Heart right ventricle (tissue), 16 donors: ENCODE results near the gene PLD2. TPM values are rescaled to one million over a fixed set of nuclear protein-coding genes. Genes with fewer than 3 reads are reported as not detected.

Source experiments
- ATAC-seq, 8 donors: fragments of 200-7000 bp; cut with Tn5 transposase; one replicate each; pipeline ENCODE4 v1.9.1; 2020; ENCODE audit warnings: mild to moderate bottlenecking in 8 of 8, moderate library complexity in 8 of 8, moderate number of reproducible peaks in 1 of 8
- DNase-seq, 2 donors: peaks; one replicate each; pipeline ENCODE4 v3.0.0-alpha.2; 2020
- H3K27ac ChIP-seq, 10 donors: fragments of 200-600 bp; sonication (generic) in 2 of 10; one replicate each; pipeline versions ENCODE4 v1.5.0 to v1.8.0; 2020 to 2022; ENCODE audit warnings: mild to moderate bottlenecking in 3 of 10
- H3K27me3 ChIP-seq, 7 donors: fragments of 200-600 bp; one replicate each; pipeline ENCODE4 v1.8.0; 2021 to 2022; ENCODE audit warnings: mild to moderate bottlenecking in 2 of 7
- H3K36me3 ChIP-seq, 9 donors: fragments of 200-600 bp; sonication (generic) in 1 of 9; one replicate each; pipeline versions ENCODE4 v1.5.0 to v1.8.0; 2020 to 2022; ENCODE audit warnings: mild to moderate bottlenecking in 2 of 9
- H3K4me1 ChIP-seq, 9 donors: fragments of 200-600 bp; sonication (generic) in 1 of 9; one replicate each; pipeline versions ENCODE4 v1.5.0 to v1.8.0; 2020 to 2022; ENCODE audit warnings: mild to moderate bottlenecking in 4 of 9
- H3K4me3 ChIP-seq, 10 donors: fragments of 200-600 bp; sonication (generic) in 2 of 10; one replicate each; pipeline versions ENCODE4 v1.5.0 to v1.8.0; 2020 to 2022; ENCODE audit warnings: mild to moderate bottlenecking in 7 of 10, moderate library complexity in 2 of 10
- H3K9me3 ChIP-seq, 11 donors: fragments of 200-600 bp in 10 of 11; sonication (generic) in 2 of 11; one replicate each; pipeline versions ENCODE4 v1.5.0 to v1.8.0; 2013 to 2022; ENCODE audit warnings: mild to moderate bottlenecking in 2 of 11, control low read depth in 1 of 11, moderate library complexity in 1 of 11
- WGBS, 2 donors: extraction: QIAGEN DNeasy Blood & Tissue Kit; methylation state at CpG; one replicate each; pipeline ENCODE4 v1.1.7; 2013; ENCODE audit warnings: inconsistent platforms in 1 of 2; 5-methylcytosine and 5-hydroxymethylcytosine counted together
- intact Hi-C, 10 donors: fragments of 100-400 bp; cut with DNase I; formaldehyde crosslinking; loops; one replicate each; pipeline versions ENCODE4 v1.11.1 to v1.14.2; 2022
- polyA plus RNA-seq, 2 donors: library from polyadenylated mRNA; stranded (reverse); fragments of 200-250 nt; gene quantifications; one replicate each; pipeline ENCODE4 v1.2.3, GENCODE V29; 2013
- total RNA-seq, 10 donors: library from RNA; stranded (reverse); fragmentation: NEBNext Ultra II Directional in 3 of 10; extraction: Animal tissue kit (Norgen Biotek cat#: 25700) in 3 of 10; gene quantifications; one replicate each; pipeline versions ENCODE4 v1.2.1 to v1.2.4, GENCODE V29; 2021 to 2023
- TF ChIP-seq, protein P1 (sequence below), 9 donors: fragments of 200-600 bp; sonication (generic) in 2 of 9; IDR thresholded peaks; one replicate each; pipeline versions ENCODE4 v1.5.0 to v1.8.0; 2021 to 2022; ENCODE audit warnings: antibody characterized with exemption in 9 of 9, mild to moderate bottlenecking in 5 of 9, moderate library complexity in 1 of 9
- donor health status: Arrhythmogenic right ventricular cardiomyopathy.
- donor health status: ischemic (EF 13 %, LVEDD 7.1; RV severe dilation, severe dysfunction).
- donor health status: healthy with polysubstance abuse.
- donor health status: DM: no; HTN: yes; CAD: no.
- donor health status: DM: no; HTN: no; CAD: no.
- donor health status: ischemic (EF 25% LVEDD 6.9; RV normal size, moderate dysfunction).
- donor health status: ischemic (EF 25% LVEDD 5.7; RV mildly dilated, moderate dysfunction).
- donor health status: healthy.
- donor health status: DM: yes; HTN: yes; CAD: no.
- donor health status: Ischemic cardiomyopathy.
- donor health status: ischemic (EF 35%, LVEDD 5.7; RV mildly dilated, moderate dysfunction).
- donor health status: nonischemic (EF 11% LVEDD 7.7; RV severe dilation, severe dysfunction).
- donor health status: DM: yes; HTN: yes; CAD: no.
- donor health status: PGD.
- donor health status: ischemic (EF 29% LVEDD 5.4; RV normal size, mild dysfunction).
- donor health status: nonischemic (EF 23%, LVEDD 6.1; RV moderate dilation, normal function).

PLD2 gene
- total and polyA plus RNA-seq, 12 donors, result 5.6 to 20.7 (median 10.4) TPM

DNA sequence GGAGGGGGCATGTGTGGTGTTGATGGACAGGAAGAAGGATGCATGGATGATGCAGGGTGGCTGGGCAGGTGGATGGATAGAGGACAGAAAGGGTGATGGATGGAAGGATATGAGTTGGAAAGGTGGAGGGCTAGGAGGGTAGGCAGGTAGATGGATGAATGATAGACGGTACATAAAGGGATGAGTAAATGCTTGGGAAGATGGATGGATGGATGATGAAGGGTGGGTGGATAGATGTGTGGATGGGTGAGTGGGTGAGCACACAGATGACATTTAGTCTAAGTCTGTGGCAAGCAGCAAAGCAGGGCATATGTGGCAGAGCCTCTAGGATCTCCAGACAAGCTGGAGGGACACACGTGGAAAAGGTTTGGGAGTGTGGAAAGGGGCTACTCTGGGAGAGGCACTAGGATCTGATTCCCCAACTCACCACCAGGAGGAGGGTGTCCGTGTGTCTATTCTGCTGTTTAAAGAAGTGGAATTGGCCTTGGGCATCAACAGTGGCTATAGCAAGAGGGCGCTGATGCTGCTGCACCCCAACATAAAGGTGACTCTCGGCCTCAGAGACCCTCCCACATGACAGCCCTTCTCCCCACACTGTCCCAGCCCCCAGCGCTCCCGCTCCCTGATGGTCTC, 8.2 kb downstream of the PLD2 start:
- Histone ChIP-seq H3K4me1 (peaks cover 0 to 13% (median 0%) of the 10 kb centered on the region in 9 donors), H3K36me3 (peaks cover 0 to 70% (median 21%) of the 10 kb centered on the region in 9 donors), H3K9me3 (no peaks in the 10 kb centered on the region), H3K4me3 (no peak overlapping the region), H3K27ac (no peak overlapping the region), H3K27me3 (no peaks in the 10 kb centered on the region)
- ATAC-seq, result no peak
- WGBS, 2 donors, result 85 to 90% methylated on average over 7 of the region's 7 CpGs
- DNase-seq, result no peak
- intact Hi-C loops, result no loop called here
- TF ChIP-seq, protein P1, sequence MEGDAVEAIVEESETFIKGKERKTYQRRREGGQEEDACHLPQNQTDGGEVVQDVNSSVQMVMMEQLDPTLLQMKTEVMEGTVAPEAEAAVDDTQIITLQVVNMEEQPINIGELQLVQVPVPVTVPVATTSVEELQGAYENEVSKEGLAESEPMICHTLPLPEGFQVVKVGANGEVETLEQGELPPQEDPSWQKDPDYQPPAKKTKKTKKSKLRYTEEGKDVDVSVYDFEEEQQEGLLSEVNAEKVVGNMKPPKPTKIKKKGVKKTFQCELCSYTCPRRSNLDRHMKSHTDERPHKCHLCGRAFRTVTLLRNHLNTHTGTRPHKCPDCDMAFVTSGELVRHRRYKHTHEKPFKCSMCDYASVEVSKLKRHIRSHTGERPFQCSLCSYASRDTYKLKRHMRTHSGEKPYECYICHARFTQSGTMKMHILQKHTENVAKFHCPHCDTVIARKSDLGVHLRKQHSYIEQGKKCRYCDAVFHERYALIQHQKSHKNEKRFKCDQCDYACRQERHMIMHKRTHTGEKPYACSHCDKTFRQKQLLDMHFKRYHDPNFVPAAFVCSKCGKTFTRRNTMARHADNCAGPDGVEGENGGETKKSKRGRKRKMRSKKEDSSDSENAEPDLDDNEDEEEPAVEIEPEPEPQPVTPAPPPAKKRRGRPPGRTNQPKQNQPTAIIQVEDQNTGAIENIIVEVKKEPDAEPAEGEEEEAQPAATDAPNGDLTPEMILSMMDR (IDR thresholded peaks at IDR 0.05), result peak in 1 of 9 donors; percentile 21

DNA sequence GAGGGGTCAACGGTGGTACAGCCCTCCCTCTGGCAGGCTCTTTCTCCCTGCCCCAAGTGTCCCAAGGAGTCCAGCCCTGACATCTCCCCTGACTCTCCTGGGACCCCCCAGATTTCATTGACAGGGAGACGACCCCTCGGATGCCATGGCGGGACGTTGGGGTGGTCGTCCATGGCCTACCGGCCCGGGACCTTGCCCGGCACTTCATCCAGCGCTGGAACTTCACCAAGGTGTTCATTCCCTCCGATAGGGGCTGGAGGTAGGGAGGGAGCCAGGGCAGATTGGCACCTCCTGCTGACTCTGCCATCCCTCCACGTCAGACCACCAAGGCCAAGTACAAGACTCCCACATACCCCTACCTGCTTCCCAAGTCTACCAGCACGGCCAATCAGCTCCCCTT, 9.9 kb downstream of the PLD2 start:
- WGBS, 2 donors, result 93 to 95% methylated on average over 13 of the region's 13 CpGs
- TF ChIP-seq, protein P1 (IDR thresholded peaks at IDR 0.05), result no peak
- no peak overlapping the region for H3K4me3 ChIP-seq
- ATAC-seq (no peak), DNase-seq (no peak)
- H3K27me3 ChIP-seq, result no peaks in the 10 kb centered on the region
- H3K36me3 ChIP-seq, result peaks cover 0 to 78% (median 21%) of the 10 kb centered on the region in 9 donors
- H3K9me3 ChIP-seq, result no peaks in the 10 kb centered on the region
- intact Hi-C loops, result no loop called here
- no peak overlapping the region for H3K27ac ChIP-seq
- H3K4me1 ChIP-seq, result peaks cover 0 to 9% (median 0%) of the 10 kb centered on the region in 9 donors

DNA sequence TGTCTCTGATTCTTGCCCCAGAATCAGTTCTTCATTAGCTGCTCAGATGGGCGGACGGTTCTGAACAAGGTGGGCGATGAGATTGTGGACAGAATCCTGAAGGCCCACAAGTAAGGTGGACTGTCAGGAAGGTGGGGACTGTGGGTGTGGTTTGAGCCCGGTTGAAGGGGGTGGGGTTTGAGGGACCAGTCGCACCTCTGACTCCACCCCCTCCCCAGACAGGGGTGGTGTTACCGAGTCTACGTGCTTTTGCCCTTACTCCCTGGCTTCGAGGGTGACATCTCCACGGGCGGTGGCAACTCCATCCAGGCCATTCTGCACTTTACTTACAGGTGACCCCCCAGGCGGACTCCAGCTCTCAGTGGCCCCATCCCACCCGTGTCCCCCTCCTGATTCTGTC, 11.3 kb downstream of the PLD2 start:
- Histone ChIP-seq H3K36me3 (peaks cover 0 to 92% (median 21%) of the 10 kb centered on the region in 9 donors), H3K27ac (no peak overlapping the region)
- ATAC-seq, result peak in 1 of 8 donors; percentile 34

DNA sequence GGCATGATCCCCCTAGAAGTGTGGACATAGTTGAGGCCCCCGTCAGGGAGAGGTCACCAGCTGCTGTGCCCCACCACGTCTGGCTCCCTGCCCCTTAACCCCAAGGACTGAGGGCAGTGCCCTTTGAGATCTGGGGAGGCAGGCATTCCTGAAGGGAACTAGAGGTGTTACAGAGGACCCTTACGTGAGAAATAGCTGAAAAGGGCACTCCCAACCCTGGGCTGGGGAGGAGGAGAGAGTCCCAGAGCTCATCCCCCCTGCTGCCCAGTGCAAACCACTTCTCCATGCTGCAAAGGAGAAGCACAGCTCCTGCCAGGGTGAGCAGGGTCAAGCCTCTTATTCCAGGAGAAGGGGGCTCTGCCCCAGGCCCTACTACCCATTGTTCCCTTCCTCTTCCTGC, 15.9 kb downstream of the PLD2 start:
- Histone ChIP-seq H3K9me3 (no peaks in the 10 kb centered on the region), H3K27me3 (no peaks in the 10 kb centered on the region), H3K4me3 (no peak overlapping the region), H3K4me1 (no peaks in the 10 kb centered on the region), H3K27ac (no peak overlapping the region), H3K36me3 (peaks cover 0 to 59% (median 11%) of the 10 kb centered on the region in 9 donors)
- DNase-seq (no peak), ATAC-seq (peak in 1 of 8 donors; percentile 8)
- intact Hi-C loops, result no loop called here
- WGBS, 2 donors, result 80 to 92% methylated on average over 3 of the region's 3 CpGs
- TF ChIP-seq, protein P1 (IDR thresholded peaks at IDR 0.05), result no peak

More for the DNA sequence above, 11.3 kb downstream of the PLD2 start:
- H3K9me3 ChIP-seq, result no peaks in the 10 kb centered on the region
- no peak for DNase-seq
- WGBS, 2 donors, result 82 to 83% methylated on average over 12 of the region's 12 CpGs
- intact Hi-C loops, result no loop called here
- H3K4me3 ChIP-seq, result no peak overlapping the region
- no peaks in the 10 kb centered on the region for H3K27me3 ChIP-seq
- no peaks in the 10 kb centered on the region for H3K4me1 ChIP-seq
- TF ChIP-seq, protein P1 (IDR thresholded peaks at IDR 0.05), result no peak
